ENCODE results near the gene CCR7. TPM values are rescaled to one million over a fixed set of nuclear protein-coding genes. Genes with fewer than 3 reads are reported as not detected.
A peak's percentile ranks its signal among the peaks of the same experiment; 100 is the strongest.

The CCR7 gene
- total and polyA plus RNA-seq, 2 of the 13 experiments (the other 11 are each of a cell fraction or from before 2014, with no cell fraction given): 0.04 to 0.53 TPM

GRCh38 chr17:40548982-40549685, 16.1 kb downstream of the CCR7 start (continued):
- TF ChIP-seq PRDM4 (CRISPR knock-in tag; IDR thresholded peaks at IDR 0.05; ENCODE audit: borderline replicate concordance) (peak; percentile 43; the same call in 1 of the 2 replicates), NKX3-1 (CRISPR knock-in tag; IDR thresholded peaks at IDR 0.05) (peak; percentile 86; the same call in 1 of the 2 replicates), PLRG1 (conservative IDR thresholded peaks at IDR 0.05) (no peak), ZNF260 (CRISPR knock-in tag; IDR thresholded peaks at IDR 0.05; ENCODE audit: borderline replicate concordance, low read depth) (no peak), ZNF343 (CRISPR knock-in tag; IDR thresholded peaks at IDR 0.05) (0 out of 2 replicates have a peak, but pooled peaks have one; percentile 31), ZEB1 (IDR thresholded peaks at IDR 0.05; ENCODE audit: insufficient replicate concordance, low read depth) (peak; percentile 71), JUNB (CRISPR knock-in tag; IDR thresholded peaks at IDR 0.05; ENCODE audit: borderline replicate concordance) (0 out of 2 replicates have a peak, but pooled peaks have one; percentile 23), AGO2 (optimal IDR thresholded peaks at IDR 0.05; ENCODE audit: low read depth, low read length) (no peak), MAFF (IDR thresholded peaks at IDR 0.05; ENCODE audit: low read depth, low read length) (no peak), NFIB (CRISPR knock-in tag; IDR thresholded peaks at IDR 0.05; ENCODE audit: borderline replicate concordance) (no peak), RARG (CRISPR knock-in tag; IDR thresholded peaks at IDR 0.05; ENCODE audit: low read depth) (no peak), THAP8 (CRISPR knock-in tag; IDR thresholded peaks at IDR 0.05; ENCODE audit: borderline replicate concordance) (no peak; the same call in 1 of the 2 replicates), GRHL1 (CRISPR knock-in tag; conservative IDR thresholded peaks at IDR 0.05) (no peak), HDAC2 (CRISPR knock-in tag; IDR thresholded peaks at IDR 0.05) (peak; percentile 100), NR0B2 (CRISPR knock-in tag; IDR thresholded peaks at IDR 0.05) (no peak), ZNF841 (CRISPR knock-in tag; IDR thresholded peaks at IDR 0.05; ENCODE audit: borderline replicate concordance) (no peak), MLXIP (CRISPR knock-in tag; IDR thresholded peaks at IDR 0.05; ENCODE audit: borderline replicate concordance) (peak; percentile 63; the same call in 1 of the 2 replicates), SRY (CRISPR knock-in tag; IDR thresholded peaks at IDR 0.05) (no peak; the same call in 1 of the 2 replicates), ZBTB38 (CRISPR knock-in tag; IDR thresholded peaks at IDR 0.05) (no peak; the same call in 1 of the 2 replicates), DPF2 (CRISPR knock-in tag; IDR thresholded peaks at IDR 0.05; ENCODE audit: borderline replicate concordance, low read depth) (peak; percentile 97), ZNF777 (CRISPR knock-in tag; IDR thresholded peaks at IDR 0.05) (no peak)
